HG03571 (cell line): ENCODE measurements around the gene KATNAL2.

ENCODE experiments used
- ATAC-seq: cut with Tn5 transposase; IDR thresholded peaks from one replicate; pipeline ENCODE4 v1.9.1; 2021; ENCODE audit not compliant: unreplicated experiment

Gene KATNAL2

DNA sequence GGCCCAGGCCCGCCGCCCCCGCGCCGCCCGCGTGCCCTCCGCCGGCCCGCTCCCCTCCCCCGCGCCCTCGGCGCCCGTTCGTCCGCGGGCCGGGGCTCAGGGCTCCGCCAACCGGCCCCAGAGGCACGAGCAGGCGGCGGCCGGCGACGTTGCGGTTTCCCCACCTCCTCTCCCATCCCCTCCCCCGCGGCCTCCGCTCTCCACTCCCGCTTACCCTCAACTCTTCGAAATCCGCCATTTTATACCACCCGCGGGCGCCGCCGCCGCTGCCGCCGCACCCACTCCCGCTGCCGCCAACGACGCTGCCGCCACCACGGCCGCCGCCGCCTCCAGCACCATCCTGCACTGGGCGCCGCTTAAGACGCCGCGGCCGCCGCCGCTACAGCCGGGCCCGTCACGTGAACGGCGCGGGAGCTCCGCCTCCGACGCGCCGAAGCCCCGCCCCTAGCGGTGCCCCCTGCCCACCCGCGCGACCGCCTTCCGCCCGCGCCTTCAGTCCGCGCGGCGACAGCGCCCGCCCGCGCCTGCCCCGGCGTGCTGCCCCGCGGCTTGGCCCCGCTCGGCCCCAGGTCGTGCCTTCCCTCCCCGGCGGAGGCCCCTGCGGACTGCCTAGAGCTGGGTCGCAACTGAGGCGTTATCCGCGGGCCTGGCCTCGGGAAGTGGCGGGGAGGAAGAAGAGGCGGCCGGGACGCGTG, at the start of gene KATNAL2, which contains the start of gene PIAS2:
Gene KATNAL2, plus strand, starts transcription at position 495 of the 695 bp plus-strand sequence. CDS start 29,271 bp downstream, outside the sequence.
Gene PIAS2, minus strand, starts transcription at position 400 of the 695 bp plus-strand sequence. Its CDS starts 162 bp downstream, at position 238.
- ATAC-seq = peak; percentile 87

DNA sequence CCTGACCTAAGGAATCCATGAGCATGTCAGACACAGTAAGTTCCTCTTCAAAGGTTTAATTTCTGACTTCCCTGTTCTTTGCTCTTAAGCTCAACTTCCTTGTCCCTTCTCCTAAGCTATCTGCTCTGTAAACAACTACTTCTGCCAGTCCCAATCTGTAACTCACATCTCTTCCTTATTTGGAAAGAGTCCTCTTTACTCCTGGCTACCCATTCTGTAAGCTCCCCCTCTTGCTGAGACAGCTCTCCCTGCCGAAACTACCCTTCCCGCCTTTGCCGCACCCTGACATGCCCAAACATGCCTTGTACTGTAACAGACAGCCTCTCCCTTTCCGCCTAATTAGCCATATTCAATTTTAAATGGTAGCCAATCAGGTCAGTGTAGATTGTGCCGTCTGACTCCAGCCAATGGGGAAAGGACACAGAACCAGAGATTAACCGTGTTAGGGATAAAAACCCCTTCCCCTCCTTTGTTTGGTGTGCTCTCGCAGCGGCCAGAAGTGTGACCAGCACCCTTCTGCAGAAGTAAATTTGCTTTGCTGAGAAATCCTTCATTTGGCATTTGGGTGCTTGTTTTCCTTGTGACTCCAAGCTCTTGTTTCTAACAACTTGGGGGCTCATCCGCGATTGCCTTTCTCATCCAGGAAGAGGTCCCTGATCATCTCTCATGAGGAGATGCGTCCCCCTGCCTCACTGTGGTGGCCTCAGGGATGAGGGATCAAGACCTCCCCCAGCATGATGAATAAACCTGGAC, 49.1 kb upstream of the KATNAL2 start:
- ATAC-seq = no peak

DNA sequence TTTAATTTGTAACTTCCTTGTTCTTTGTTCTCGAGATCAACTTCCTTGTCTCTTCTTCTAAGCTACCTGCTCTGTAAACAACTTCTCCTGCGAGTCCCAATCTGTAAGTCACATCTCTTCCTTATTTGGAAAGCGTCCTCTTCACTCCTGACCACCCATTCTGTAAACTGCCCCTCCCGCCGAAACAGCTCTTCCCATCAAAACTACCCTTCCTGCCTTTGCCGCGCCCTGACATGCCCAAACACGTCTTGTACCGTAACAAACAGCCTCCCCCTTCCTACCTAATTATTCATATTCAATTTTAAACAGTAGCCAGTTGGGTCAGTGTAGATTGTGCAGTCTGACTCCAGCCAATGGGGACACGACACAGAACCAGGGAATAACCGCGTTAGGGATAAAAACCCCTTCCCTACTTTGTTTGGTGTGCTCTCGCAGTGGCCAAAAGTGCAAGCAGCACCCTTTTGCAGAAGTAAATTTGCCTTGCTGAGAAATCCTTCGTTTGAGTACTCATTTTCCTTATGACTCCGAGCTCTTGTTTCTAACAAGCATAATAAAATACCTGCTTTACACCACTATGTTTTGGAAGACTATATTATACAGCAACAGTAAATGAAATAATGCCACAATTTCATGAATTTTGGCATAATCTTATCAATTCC, 39.9 kb upstream of the KATNAL2 start:
- ATAC-seq = no peak

DNA sequence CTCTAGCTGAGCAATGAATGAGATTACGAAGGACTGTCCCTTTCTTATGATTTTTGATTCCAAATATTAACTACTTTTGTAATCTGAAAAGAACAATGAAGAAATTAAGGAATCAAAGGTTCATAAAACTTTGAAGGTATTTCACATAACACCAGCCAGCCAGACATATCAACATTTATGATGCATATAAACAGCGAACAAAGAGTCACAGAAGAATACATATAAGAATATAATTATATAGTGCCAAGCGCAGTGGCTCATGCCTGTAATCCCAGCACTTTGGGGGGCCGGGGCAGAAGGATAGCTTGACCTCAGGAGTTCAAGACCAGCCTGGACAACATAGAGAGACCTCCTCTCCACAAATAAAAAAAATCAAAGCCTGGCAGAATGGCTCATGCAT, 34.2 kb upstream of the KATNAL2 start:
- no peak for ATAC-seq

- no peak for ATAC-seq
Measured at GRCh38 chr18:46886893-46887292, 30.5 kb upstream of the KATNAL2 start.

GRCh38 chr18:46888965-46889364, 28.4 kb upstream of the KATNAL2 start:
- ATAC-seq = no peak

GRCh38 chr18:46891742-46892214, 25.6 kb upstream of the KATNAL2 start:
- ATAC-seq = peak; percentile 67

DNA sequence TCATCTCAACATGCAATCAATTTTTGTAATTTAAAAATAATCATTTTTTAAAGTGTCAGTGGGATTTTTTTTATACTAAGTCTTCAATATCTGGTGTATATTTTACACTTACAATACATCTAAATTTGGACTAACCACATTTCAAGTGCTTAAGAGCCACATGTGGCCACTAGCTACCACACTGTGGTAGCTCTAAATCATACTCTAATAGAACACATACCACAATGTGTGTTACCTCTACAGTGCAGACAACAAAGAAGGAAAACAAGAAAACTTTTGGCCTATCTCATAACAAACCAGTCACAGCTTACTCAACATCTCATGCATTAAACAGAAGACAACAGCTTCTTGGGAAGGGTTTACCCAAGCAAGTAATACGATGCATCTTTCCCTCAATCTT, 24.6 kb upstream of the KATNAL2 start:
- no peak for ATAC-seq

GRCh38 chr18:46893360-46893759, 24.0 kb upstream of the KATNAL2 start:
- no peak for ATAC-seq

DNA sequence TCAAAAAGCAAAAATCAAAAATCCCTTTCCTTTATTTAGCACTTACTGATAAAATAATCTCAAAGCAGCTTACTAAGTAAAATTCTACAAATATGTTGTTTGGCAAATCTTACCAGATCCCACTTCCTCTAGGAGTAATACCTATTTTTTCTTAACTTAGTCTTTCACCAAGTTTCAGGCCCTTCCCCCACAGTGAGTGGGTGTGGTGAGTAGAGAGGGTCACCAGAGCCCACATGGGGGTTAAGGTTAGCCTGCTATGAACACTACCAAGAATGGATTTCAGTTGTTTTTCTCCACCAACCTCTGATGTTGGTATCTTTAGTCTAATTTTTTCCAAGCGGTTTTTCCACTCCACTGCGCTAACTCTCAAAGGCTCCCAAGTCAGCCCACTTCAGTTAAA, 23.3 kb upstream of the KATNAL2 start:
- ATAC-seq = no peak

DNA sequence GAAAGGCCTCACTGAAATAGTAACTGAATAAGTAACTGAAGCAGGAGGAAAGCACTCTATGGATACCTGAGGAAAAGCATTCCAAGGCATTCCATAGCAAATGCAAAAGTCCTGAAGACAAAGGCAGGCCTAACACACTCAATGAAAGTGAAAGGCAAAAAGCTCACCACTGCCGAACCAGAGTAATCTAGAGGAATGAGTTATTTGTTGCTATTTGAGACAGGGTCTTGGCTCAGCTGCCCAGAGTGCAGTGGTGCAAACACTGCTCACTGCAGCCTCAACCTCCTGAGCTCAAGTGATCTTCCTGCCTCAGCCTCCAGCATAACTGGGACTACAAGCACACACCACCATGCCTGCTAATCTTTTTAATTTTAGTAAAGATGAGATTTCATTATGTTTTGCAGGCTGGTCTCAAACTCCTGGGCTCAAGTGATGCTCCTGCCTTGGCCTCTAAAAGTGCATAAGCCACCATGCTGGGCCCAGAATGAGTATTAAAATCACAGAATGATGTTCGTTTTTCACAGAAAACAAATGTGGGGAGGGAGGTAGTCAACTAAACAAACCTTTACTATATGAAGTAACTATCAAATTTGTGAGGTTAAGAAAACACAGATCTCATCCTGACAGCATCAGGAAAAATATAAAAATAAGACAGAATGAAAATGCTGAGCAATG, 18.0 kb upstream of the KATNAL2 start:
- ATAC-seq = peak; percentile 45

DNA sequence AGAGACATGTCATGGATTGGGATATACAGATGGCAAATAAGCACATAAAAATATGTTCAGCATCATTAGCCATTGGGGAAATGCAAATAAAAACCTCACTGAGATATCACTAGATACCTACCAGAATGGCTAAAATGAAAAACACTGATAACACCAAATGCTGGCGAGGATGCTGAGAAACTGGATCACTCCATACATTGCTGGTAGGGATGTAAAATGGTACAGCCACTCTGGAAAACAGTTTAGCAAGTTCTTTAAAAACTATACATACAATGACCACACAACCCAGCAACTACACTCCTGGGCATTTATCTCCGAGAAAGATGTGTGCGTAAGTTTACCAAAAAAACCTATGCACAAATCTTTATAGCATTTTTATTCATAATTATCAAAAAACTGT, 14.0 kb upstream of the KATNAL2 start:
- ATAC-seq = no peak

GRCh38 chr18:46909497-46909896, 7.9 kb upstream of the KATNAL2 start:
- ATAC-seq = no peak

GRCh38 chr18:46910856-46911255, 6.5 kb upstream of the KATNAL2 start:
- ATAC-seq = no peak

- ATAC-seq = no peak
Measured at GRCh38 chr18:46915800-46916550, 1.4 kb upstream of the KATNAL2 start.

DNA sequence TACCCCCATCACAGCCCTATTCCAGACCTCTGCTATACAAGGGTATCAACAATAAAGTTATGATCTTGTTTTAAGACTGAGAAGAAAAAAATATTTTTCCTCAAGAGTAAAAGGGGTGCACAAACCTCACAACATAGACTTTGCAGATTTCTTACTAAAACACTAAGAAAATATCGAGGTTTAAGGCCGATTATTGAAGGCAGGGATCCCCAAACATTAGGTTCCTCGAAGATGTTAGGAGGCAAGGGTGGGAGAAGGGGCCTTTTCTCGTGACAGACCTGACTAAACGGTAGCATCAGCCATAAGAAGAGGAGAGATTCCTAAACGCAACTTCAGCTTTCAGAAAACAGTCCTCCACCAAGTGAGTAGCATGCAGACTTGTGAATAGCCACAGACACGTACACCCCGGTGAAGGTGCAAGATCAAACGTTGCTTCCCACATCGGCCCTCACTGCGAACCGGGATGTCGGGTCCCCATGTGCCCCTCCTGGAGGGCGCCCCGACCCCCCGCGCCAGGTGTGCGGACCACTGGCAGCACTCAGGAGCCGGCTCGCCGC, 773 bp upstream of the KATNAL2 start:
- peak; percentile 17 for ATAC-seq

GRCh38 chr18:46917803-46918600, 600 bp downstream of the KATNAL2 start:
- ATAC-seq = peak; percentile 14

DNA sequence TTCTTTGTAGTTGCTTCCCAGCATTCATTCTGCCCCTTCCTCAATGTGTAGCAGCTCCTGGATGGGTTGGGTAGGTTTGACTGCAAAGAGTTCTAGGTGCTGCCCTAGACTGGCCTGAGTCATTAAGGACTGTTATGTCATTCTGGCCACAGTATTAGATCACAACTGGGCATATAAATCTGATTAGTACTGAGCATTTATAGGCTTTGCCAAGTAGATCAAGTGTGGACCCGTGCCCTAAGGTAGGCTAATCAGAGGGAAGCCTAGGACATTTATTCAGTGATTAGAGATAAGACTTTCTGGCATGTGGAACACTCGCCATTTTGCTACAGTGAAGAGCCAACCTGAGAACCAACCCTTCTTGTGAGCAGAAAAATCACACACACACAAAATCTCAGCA, 2.7 kb downstream of the KATNAL2 start:
- ATAC-seq = no peak

DNA sequence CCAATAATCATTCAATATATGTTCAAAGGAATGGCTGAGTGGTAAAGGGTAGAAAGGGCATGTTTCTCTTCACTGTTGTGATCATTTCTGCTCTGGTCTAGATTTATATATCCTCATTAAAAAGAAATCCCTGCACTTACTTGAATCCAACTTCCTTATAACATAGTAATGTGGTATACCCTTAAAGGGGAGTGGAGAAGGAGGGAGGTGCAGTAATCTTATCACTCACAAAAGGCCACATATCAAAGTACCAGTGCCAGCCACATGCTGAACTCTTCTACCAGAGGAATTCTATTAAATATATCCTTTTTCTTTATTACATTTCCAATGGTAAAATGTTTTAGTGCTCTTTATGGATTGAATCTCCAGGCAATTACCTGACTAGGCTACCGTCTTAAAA, 3.3 kb downstream of the KATNAL2 start:
- ATAC-seq = no peak
